Measurements from ENCODE around the gene TTC4.

TTC4 gene

GRCh38 chr1:54710434-54710833 lies 5.2 kb upstream of the TTC4 start:
- no peak for TF ChIP-seq JUND (IDR thresholded peaks at IDR 0.05; ENCODE audit: low read depth)
- in situ Hi-C loops (cut with HindIII; ENCODE audit: low pct_unique_long_range_greater_than_20kb, low sequenced_read_pairs), result no loop called here
- DNase-seq (ENCODE audit: low read depth in 1 of 2, low spot score in 1 of 2), result no peak

GRCh38 chr1:54710841-54711240 lies 4.8 kb upstream of the TTC4 start:
- DNase-seq (ENCODE audit: low read depth in 1 of 2, low spot score in 1 of 2), result no peak
- in situ Hi-C loops (cut with HindIII; ENCODE audit: low pct_unique_long_range_greater_than_20kb, low sequenced_read_pairs), result no loop called here
- no peak for TF ChIP-seq JUND (IDR thresholded peaks at IDR 0.05; ENCODE audit: low read depth)

- DNase-seq (ENCODE audit: low read depth in 1 of 2, low spot score in 1 of 2), result no peak
- in situ Hi-C loops (cut with HindIII; ENCODE audit: low pct_unique_long_range_greater_than_20kb, low sequenced_read_pairs), result no loop called here
- TF ChIP-seq JUND (IDR thresholded peaks at IDR 0.05; ENCODE audit: low read depth), result no peak
Measured at GRCh38 chr1:54711536-54711935, 4.1 kb upstream of the TTC4 start.

GRCh38 chr1:54714881-54715492 lies 674 bp upstream of the TTC4 start:
- in situ Hi-C loops (cut with HindIII; ENCODE audit: low pct_unique_long_range_greater_than_20kb, low sequenced_read_pairs), result no loop called here
- DNase-seq (ENCODE audit: low read depth in 1 of 2, low spot score in 1 of 2), result no peak
- no peak for TF ChIP-seq JUND (IDR thresholded peaks at IDR 0.05; ENCODE audit: low read depth)

- DNase-seq (ENCODE audit: low read depth in 1 of 2, low spot score in 1 of 2), result no peak
- no peak for TF ChIP-seq JUND (IDR thresholded peaks at IDR 0.05; ENCODE audit: low read depth)
- in situ Hi-C loops (cut with HindIII; ENCODE audit: low pct_unique_long_range_greater_than_20kb, low sequenced_read_pairs), result no loop called here
Measured at GRCh38 chr1:54716299-54717047, 812 bp downstream of the TTC4 start.

GRCh38 chr1:54721719-54722118 lies 6.1 kb downstream of the TTC4 start:
- peak in 1 of 2 experiments; percentile 45 for DNase-seq (ENCODE audit: low read depth in 1 of 2, low spot score in 1 of 2)
- TF ChIP-seq JUND (IDR thresholded peaks at IDR 0.05; ENCODE audit: low read depth), result no peak
- in situ Hi-C loops (cut with HindIII; ENCODE audit: low pct_unique_long_range_greater_than_20kb, low sequenced_read_pairs), result no loop called here

GRCh38 chr1:54723985-54724384 lies 8.3 kb downstream of the TTC4 start:
- DNase-seq (ENCODE audit: low read depth in 1 of 2, low spot score in 1 of 2), result no peak
- in situ Hi-C loops (cut with HindIII; ENCODE audit: low pct_unique_long_range_greater_than_20kb, low sequenced_read_pairs), result no loop called here
- TF ChIP-seq JUND (IDR thresholded peaks at IDR 0.05; ENCODE audit: low read depth), result no peak

GRCh38 chr1:54724771-54725170 lies 9.1 kb downstream of the TTC4 start:
- TF ChIP-seq JUND (IDR thresholded peaks at IDR 0.05; ENCODE audit: low read depth), result no peak
- in situ Hi-C loops (cut with HindIII; ENCODE audit: low pct_unique_long_range_greater_than_20kb, low sequenced_read_pairs), result no loop called here
- DNase-seq (ENCODE audit: low read depth in 1 of 2, low spot score in 1 of 2), result no peak

GRCh38 chr1:54728027-54728426 lies 12.4 kb downstream of the TTC4 start:
- no peak for TF ChIP-seq JUND (IDR thresholded peaks at IDR 0.05; ENCODE audit: low read depth)
- no peak for DNase-seq (ENCODE audit: low read depth in 1 of 2, low spot score in 1 of 2)
- in situ Hi-C loops (cut with HindIII; ENCODE audit: low pct_unique_long_range_greater_than_20kb, low sequenced_read_pairs), result no loop called here

GRCh38 chr1:54736685-54737084 lies 21.0 kb downstream of the TTC4 start:
- in situ Hi-C loops (cut with HindIII; ENCODE audit: low pct_unique_long_range_greater_than_20kb, low sequenced_read_pairs), result no loop called here

GRCh38 chr1:54738244-54738643 lies 22.6 kb downstream of the TTC4 start:
- no peak for TF ChIP-seq JUND (IDR thresholded peaks at IDR 0.05; ENCODE audit: low read depth)
- no peak for DNase-seq (ENCODE audit: low read depth in 1 of 2, low spot score in 1 of 2)
- in situ Hi-C loops (cut with HindIII; ENCODE audit: low pct_unique_long_range_greater_than_20kb, low sequenced_read_pairs), result no loop called here

More at GRCh38 chr1:54736685-54737084, 21.0 kb downstream of the TTC4 start:
- DNase-seq (ENCODE audit: low read depth in 1 of 2, low spot score in 1 of 2), result no peak
- no peak for TF ChIP-seq JUND (IDR thresholded peaks at IDR 0.05; ENCODE audit: low read depth)

- no peak for DNase-seq (ENCODE audit: low read depth in 1 of 2, low spot score in 1 of 2)
- in situ Hi-C loops (cut with HindIII; ENCODE audit: low pct_unique_long_range_greater_than_20kb, low sequenced_read_pairs), result no loop called here
- TF ChIP-seq JUND (IDR thresholded peaks at IDR 0.05; ENCODE audit: low read depth), result no peak
Measured at GRCh38 chr1:54741531-54741930, 25.9 kb downstream of the TTC4 start.

- no peak for DNase-seq (ENCODE audit: low read depth in 1 of 2, low spot score in 1 of 2)
- no peak for TF ChIP-seq JUND (IDR thresholded peaks at IDR 0.05; ENCODE audit: low read depth)
- in situ Hi-C loops (cut with HindIII; ENCODE audit: low pct_unique_long_range_greater_than_20kb, low sequenced_read_pairs), result no loop called here
Measured at GRCh38 chr1:54742282-54742681, 26.6 kb downstream of the TTC4 start.

All from T47D (cell line).